Endothelial cell of umbilical vein (primary cell): ENCODE results near the gene GMCL2. TPM values are rescaled to one million over a fixed set of nuclear protein-coding genes. Genes with fewer than 3 reads are reported as not detected.

ENCODE experiments used
- BruUV-seq: library from RNA; stranded (reverse); fragments of 400-500 nt; replicated peaks from 2 replicates; lab custom pipeline; 2021; lab: Mats Ljungman, UMichigan
- CTCF ChIA-PET: fragments of 300-600, 350-600 bp; sonication (Branson Sonifier 250); formaldehyde crosslinking; loops from one replicate; lab custom pipeline; 2021; ENCODE audit warnings: antibody characterized with exemption, inconsistent platforms; lab: Charles Lee
- POLR2A ChIA-PET: fragments of 300-600, 350-600 bp; sonication (Branson Sonifier 250); formaldehyde crosslinking; loops from one replicate; lab custom pipeline; 2021; ENCODE audit warnings: antibody characterized with exemption, inconsistent platforms; lab: Charles Lee
- DNase-seq: peaks from one replicate; pipeline ENCODE4 v3.0.0-alpha.2; 2011; ENCODE audit warnings: low read depth, low spot score
- FAIRE-seq: peaks from 2 replicates; lab custom pipeline; 2011; peaks lifted over from hg19 to GRCh38; lab: Jason Lieb, UNC
- H2AFZ ChIP-seq: 2 replicates; pipeline ENCODE4 v1.6.0; 2012; ENCODE audit warnings: low read depth, low read length, control low read depth, inconsistent platforms
- H3K27ac ChIP-seq: 2 replicates; pipeline ENCODE4 v1.5.1; 2011; ENCODE audit warnings: low read depth, mild to moderate bottlenecking, control low read depth, low read length, moderate library complexity; ENCODE audit not compliant: insufficient read depth
- H3K27me3 ChIP-seq, 2 experiments: 2 replicates each; pipeline versions ENCODE4 v1.6.0 to v1.6.1; 2011; ENCODE audit warnings: low read length in 2 of 2, mixed read lengths in 1 of 2; ENCODE audit not compliant: control insufficient read depth in 2 of 2, insufficient read depth in 2 of 2
- H3K36me3 ChIP-seq, 2 experiments: 2 replicates in 1 of 2; 3 replicates in 1 of 2; pipeline ENCODE4 v1.5.1; 2011; ENCODE audit warnings: low read length in 2 of 2, mild to moderate bottlenecking in 1 of 2, moderate library complexity in 1 of 2; ENCODE audit not compliant: control insufficient read depth in 2 of 2, insufficient read depth in 2 of 2; ENCODE audit errors: extremely low read depth in 1 of 2
- H3K4me1 ChIP-seq: 3 replicates; pipeline ENCODE4 v1.5.1; 2011; ENCODE audit warnings: mild to moderate bottlenecking, low read length; ENCODE audit not compliant: control insufficient read depth, insufficient read depth; ENCODE audit errors: extremely low read depth
- H3K4me2 ChIP-seq: 2 replicates; pipeline ENCODE4 v1.6.1; 2011; ENCODE audit warnings: low read length, control low read depth, mixed read lengths; ENCODE audit not compliant: insufficient read depth
- H3K4me3 ChIP-seq, 3 experiments: fragments of 200-600 bp in 1 of 3; sonication (generic), shearing (Covaris generic) in 1 of 3; replicated peaks in 1 of 3; 2 replicates each; pipeline ENCODE4 v1.5.1; 2011 to 2016; ENCODE audit warnings: control low read depth in 3 of 3, low read length in 3 of 3, mild to moderate bottlenecking in 2 of 3, inconsistent platforms in 1 of 3, low read depth in 1 of 3, moderate library complexity in 1 of 3; ENCODE audit not compliant: insufficient read depth in 1 of 3
- H3K79me2 ChIP-seq: 2 replicates; pipeline ENCODE4 v1.6.0; 2012; ENCODE audit warnings: low read length, inconsistent platforms; ENCODE audit not compliant: control insufficient read depth, insufficient read depth
- H3K9ac ChIP-seq: replicated peaks from 2 replicates; pipeline ENCODE3; 2011; ENCODE audit warnings: low read length, control low read depth; ENCODE audit not compliant: insufficient read depth; ENCODE audit errors: extremely low read depth
- H3K9me1 ChIP-seq: replicated peaks from 3 replicates; pipeline ENCODE4 v1.6.0; 2011; ENCODE audit warnings: mild to moderate bottlenecking, low read length; ENCODE audit not compliant: control insufficient read depth, insufficient read depth; ENCODE audit errors: extremely low read depth
- H3K9me3 ChIP-seq: replicated peaks from 2 replicates; pipeline ENCODE4 v1.5.1; 2012; ENCODE audit warnings: low read length, inconsistent platforms; ENCODE audit not compliant: control insufficient read depth, insufficient read depth
- H4K20me1 ChIP-seq: replicated peaks from 2 replicates; pipeline ENCODE3; 2011; ENCODE audit warnings: mild to moderate bottlenecking, low read length; ENCODE audit not compliant: control insufficient read depth, insufficient read depth; ENCODE audit errors: extremely low read depth
- EZH2 ChIP-seq: IDR thresholded peaks from 2 replicates; pipeline ENCODE4 v1.6.1; 2012; ENCODE audit warnings: borderline replicate concordance, low read depth, mild to moderate bottlenecking, moderate library complexity, low read length, inconsistent platforms; ENCODE audit not compliant: severe bottlenecking
- FOS ChIP-seq: IDR thresholded peaks from 2 replicates; pipeline ENCODE4 v1.6.1; 2011; ENCODE audit warnings: mild to moderate bottlenecking, low read length, moderate library complexity, borderline replicate concordance; ENCODE audit not compliant: insufficient read depth
- GATA2 ChIP-seq: IDR thresholded peaks from 2 replicates; pipeline ENCODE4 v1.7.0; 2011; ENCODE audit warnings: low read depth, mild to moderate bottlenecking, moderate library complexity, mixed read lengths, low read length; ENCODE audit not compliant: insufficient read length, insufficient read depth
- JUN ChIP-seq: IDR thresholded peaks from 2 replicates; pipeline ENCODE4 v1.6.1; 2011; ENCODE audit warnings: borderline replicate concordance, low read depth; ENCODE audit not compliant: insufficient read length, insufficient read depth
- MYC ChIP-seq: IDR thresholded peaks from one replicate; pipeline ENCODE4 v1.6.1; 2011; ENCODE audit warnings: mild to moderate bottlenecking, low read depth, low read length
- POLR2A ChIP-seq: IDR thresholded peaks from 2 replicates; pipeline ENCODE4 v1.6.1; 2012; ENCODE audit warnings: low read depth, mild to moderate bottlenecking, control low read depth, low read length
- POLR2AphosphoS5 ChIP-seq: IDR thresholded peaks from 2 replicates; pipeline ENCODE4 v1.6.1; 2012; ENCODE audit warnings: low read depth, mild to moderate bottlenecking, control low read depth, low read length, moderate library complexity; ENCODE audit not compliant: insufficient read depth
- dilution Hi-C: fragments of 300-500 bp; cut with MboI; formaldehyde crosslinking; loops from one replicate; pipeline ENCODE4 v1.15.0; 2019; ENCODE audit warnings: low sequenced_read_pairs; ENCODE audit not compliant: extremely low pct_ligation_motif_present
- intact Hi-C: fragments of 100-400 bp; cut with micrococcal nuclease; formaldehyde crosslinking; loops from one replicate; pipeline ENCODE4 v1.10.0; 2022
- polyA plus RNA-seq, 4 experiments: library from polyadenylated mRNA; depleted of rRNA in 3 of 4; stranded (reverse) in 3 of 4; unstranded in 1 of 4; fragments of >200 nt; gene quantifications; 2 replicates each; pipeline versions ENCODE4 v1.2.1 to v1.2.3, GENCODE V29; 2011 to 2012; ENCODE audit warnings: missing spikeins in 1 of 4
- total RNA-seq: library from RNA; stranded (reverse); gene quantifications from 2 replicates; pipeline ENCODE4 v1.2.3, GENCODE V29; 2021
- TF ChIP-seq, protein P1 (sequence below), 2 donors: IDR thresholded peaks; 1 replicate in 1 of 2; 2 replicates in 1 of 2; pipeline ENCODE4 v1.5.1; 2011; ENCODE audit warnings: low read length in 2 of 2, mild to moderate bottlenecking in 2 of 2, moderate library complexity in 2 of 2, control low read depth in 1 of 2, inconsistent platforms in 1 of 2, low read depth in 1 of 2; ENCODE audit not compliant: insufficient read depth in 1 of 2; ENCODE audit errors: extremely low read depth in 1 of 2
- TF ChIP-seq, protein P2 (sequence below): IDR thresholded peaks from 2 replicates; pipeline ENCODE4 v1.6.1; 2011; ENCODE audit not compliant: insufficient read depth, insufficient read length

Gene GMCL2
- total and polyA plus RNA-seq, 2 donors (not counting 3 experiments of a cell fraction or from before 2014, with no cell fraction given): not detected

DNA sequence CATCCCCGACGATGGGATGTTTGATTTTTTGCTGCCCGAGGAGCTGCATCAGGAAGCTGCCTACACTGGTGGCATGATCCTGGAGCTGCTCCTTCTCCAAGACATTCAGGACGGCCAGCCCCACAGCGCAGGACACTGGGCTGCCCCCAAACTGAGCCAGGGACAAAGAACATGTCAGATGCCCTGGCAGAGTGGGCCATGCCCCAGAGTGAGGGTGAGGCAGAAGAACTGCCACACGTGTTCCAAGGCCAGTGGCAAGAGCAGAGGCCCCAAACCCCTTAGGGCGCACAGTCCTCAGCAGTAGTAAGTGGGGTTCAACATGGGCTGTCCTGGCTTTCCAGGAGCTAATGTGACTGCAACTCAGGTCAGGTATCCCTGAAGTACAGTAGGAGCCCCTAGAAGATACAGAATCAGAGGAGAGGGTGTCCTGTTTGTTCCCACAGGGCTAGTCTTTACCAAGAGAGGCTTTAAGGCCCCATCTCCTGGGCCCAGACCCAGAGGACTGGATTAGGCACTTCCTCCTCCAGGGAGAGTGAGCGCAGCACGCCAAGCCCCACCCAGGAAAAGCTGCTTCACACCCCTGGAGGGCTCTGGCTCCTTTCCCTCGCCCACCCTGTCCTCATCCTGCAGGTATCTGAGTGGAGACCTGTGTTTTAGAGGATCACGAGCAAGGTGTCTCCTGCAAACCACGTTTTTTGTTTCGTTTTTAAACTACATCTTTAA is 28.3 kb upstream of the GMCL2 start:
- Histone ChIP-seq H3K9me1 (no peaks in the 10 kb centered on the region), H3K27me3 (no peaks in the 10 kb centered on the region)

More for the DNA sequence above, 28.3 kb upstream of the GMCL2 start:
- Histone ChIP-seq H3K4me1 (no peaks in the 10 kb centered on the region), H4K20me1 (no peaks in the 10 kb centered on the region), H3K79me2 (no peaks in the 10 kb centered on the region), H3K27ac (no peak overlapping the region), H3K9ac (no peak overlapping the region), H3K4me3 (no peak overlapping the region), H3K36me3 (peaks cover 21 to 47% of the 10 kb centered on the region in 2 experiments), H3K9me3 (no peaks in the 10 kb centered on the region), H2AFZ (no peak overlapping the region), H3K4me2 (no peak overlapping the region)
- CTCF ChIA-PET: interaction anchor here (1.7 kb wide), 1 partner anchor 20 kb away, joined by 6 read pairs; no protein-coding TSS in a partner anchor
- no peak for DNase-seq
- dilution Hi-C loops: no loop called here
- FAIRE-seq: no peak
- intact Hi-C loops: no loop called here
- TF ChIP-seq MYC (no peak), GATA2 (no peak), EZH2 (no peak), FOS (no peak), POLR2AphosphoS5 (no peak), JUN (no peak), POLR2A (no peak)
- TF ChIP-seq, protein P1, sequence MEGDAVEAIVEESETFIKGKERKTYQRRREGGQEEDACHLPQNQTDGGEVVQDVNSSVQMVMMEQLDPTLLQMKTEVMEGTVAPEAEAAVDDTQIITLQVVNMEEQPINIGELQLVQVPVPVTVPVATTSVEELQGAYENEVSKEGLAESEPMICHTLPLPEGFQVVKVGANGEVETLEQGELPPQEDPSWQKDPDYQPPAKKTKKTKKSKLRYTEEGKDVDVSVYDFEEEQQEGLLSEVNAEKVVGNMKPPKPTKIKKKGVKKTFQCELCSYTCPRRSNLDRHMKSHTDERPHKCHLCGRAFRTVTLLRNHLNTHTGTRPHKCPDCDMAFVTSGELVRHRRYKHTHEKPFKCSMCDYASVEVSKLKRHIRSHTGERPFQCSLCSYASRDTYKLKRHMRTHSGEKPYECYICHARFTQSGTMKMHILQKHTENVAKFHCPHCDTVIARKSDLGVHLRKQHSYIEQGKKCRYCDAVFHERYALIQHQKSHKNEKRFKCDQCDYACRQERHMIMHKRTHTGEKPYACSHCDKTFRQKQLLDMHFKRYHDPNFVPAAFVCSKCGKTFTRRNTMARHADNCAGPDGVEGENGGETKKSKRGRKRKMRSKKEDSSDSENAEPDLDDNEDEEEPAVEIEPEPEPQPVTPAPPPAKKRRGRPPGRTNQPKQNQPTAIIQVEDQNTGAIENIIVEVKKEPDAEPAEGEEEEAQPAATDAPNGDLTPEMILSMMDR (IDR thresholded peaks at IDR 0.05; ENCODE audit: extremely low read depth in 1 of 2, insufficient read depth in 1 of 2, low read depth in 1 of 2, low read length in 2 of 2): no peak
- TF ChIP-seq, protein P2, sequence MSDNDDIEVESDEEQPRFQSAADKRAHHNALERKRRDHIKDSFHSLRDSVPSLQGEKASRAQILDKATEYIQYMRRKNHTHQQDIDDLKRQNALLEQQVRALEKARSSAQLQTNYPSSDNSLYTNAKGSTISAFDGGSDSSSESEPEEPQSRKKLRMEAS: no peak
- BruUV-seq: no TSS peak
- POLR2A ChIA-PET: interaction anchor here (1.6 to 3.0 kb wide), 2 partner anchors 11 kb away, joined by 6 to 13 read pairs; partner anchors contain the start of gene HNRNPAB
